Measurements from ENCODE around the gene PLAU. TPM values are rescaled to one million over a fixed set of nuclear protein-coding genes. Genes with fewer than 3 reads are reported as not detected.
"Not testable (repeated sequence)": the region's sequence is repeated elsewhere in the genome, so short reads cannot be mapped to it uniquely, and the experiment has no call there.

The PLAU gene
- polyA plus RNA-seq, 4 donors: 1.3 to 21.5 (median 6.4) TPM

- H3K4me1 ChIP-seq (ENCODE audit: control insufficient read depth in 3 of 3, insufficient read depth in 2 of 3, low read depth in 1 of 3, low read length in 2 of 3): peaks cover 3 to 31% (median 18%) of the 10 kb centered on the region in 3 donors
- H3K27ac ChIP-seq (ENCODE audit: low read depth in 1 of 3, low read length in 2 of 3): no peak overlapping the region
- WGBS, 3 donors: 84 to 92% (median 90%) methylated on average over 5 of the region's 5 CpGs
- FAIRE-seq (no peak), DNase-seq (no peak)
- H3K4me3 ChIP-seq (ENCODE audit: low read depth in 1 of 3, low read length in 3 of 3): no peak overlapping the region
- H3K36me3 ChIP-seq (ENCODE audit: control insufficient read depth in 3 of 3, insufficient read depth in 2 of 3, low read depth in 1 of 3, low read length in 3 of 3): no peaks in the 10 kb centered on the region
- no peaks in the 10 kb centered on the region for H3K9me3 ChIP-seq (ENCODE audit: control insufficient read depth in 2 of 2, insufficient read depth in 1 of 2, low read depth in 1 of 2, low read length in 1 of 2)
- H3K27me3 ChIP-seq (ENCODE audit: control insufficient read depth in 3 of 3, insufficient read depth in 3 of 3, low read length in 3 of 3): no peaks in the 10 kb centered on the region
Observed at GRCh38 chr10:73890261-73890660, 20.7 kb upstream of the PLAU start.

GRCh38 chr10:73890830-73891229 lies 20.1 kb upstream of the PLAU start:
- FAIRE-seq; H3K4me3 ChIP-seq (ENCODE audit: low read depth in 1 of 3, low read length in 3 of 3); H3K9me3 ChIP-seq (ENCODE audit: control insufficient read depth in 2 of 2, insufficient read depth in 1 of 2, low read depth in 1 of 2, low read length in 1 of 2); H3K27ac ChIP-seq (ENCODE audit: low read depth in 1 of 3, low read length in 2 of 3); DNase-seq; H3K36me3 ChIP-seq (ENCODE audit: control insufficient read depth in 3 of 3, insufficient read depth in 2 of 3, low read depth in 1 of 3, low read length in 3 of 3); H3K27me3 ChIP-seq (ENCODE audit: control insufficient read depth in 3 of 3, insufficient read depth in 3 of 3, low read length in 3 of 3): not testable (repeated sequence)
- peaks cover 3 to 31% (median 18%) of the 10 kb centered on the region in 3 donors for H3K4me1 ChIP-seq (ENCODE audit: control insufficient read depth in 3 of 3, insufficient read depth in 2 of 3, low read depth in 1 of 3, low read length in 2 of 3)
- WGBS, 3 donors: 62 to 78% (median 62%) methylated on average over 3 of the region's 3 CpGs

- Histone ChIP-seq H3K4me3 (ENCODE audit: low read depth in 1 of 3, low read length in 3 of 3) (no peak overlapping the region), H3K27ac (ENCODE audit: low read depth in 1 of 3, low read length in 2 of 3) (no peak overlapping the region), H3K4me1 (ENCODE audit: control insufficient read depth in 3 of 3, insufficient read depth in 2 of 3, low read depth in 1 of 3, low read length in 2 of 3) (peaks cover 3 to 27% (median 18%) of the 10 kb centered on the region in 3 donors), H3K36me3 (ENCODE audit: control insufficient read depth in 3 of 3, insufficient read depth in 2 of 3, low read depth in 1 of 3, low read length in 3 of 3) (no peaks in the 10 kb centered on the region), H3K27me3 (ENCODE audit: control insufficient read depth in 3 of 3, insufficient read depth in 3 of 3, low read length in 3 of 3) (no peaks in the 10 kb centered on the region), H3K9me3 (ENCODE audit: control insufficient read depth in 2 of 2, insufficient read depth in 1 of 2, low read depth in 1 of 2, low read length in 1 of 2) (no peaks in the 10 kb centered on the region)
- FAIRE-seq (no peak), DNase-seq (no peak)
- WGBS, 3 donors: 72 to 83% (median 80%) methylated on average over 5 of the region's 5 CpGs
Observed at GRCh38 chr10:73891540-73891939, 19.4 kb upstream of the PLAU start.

GRCh38 chr10:73892310-73893030 lies 18.5 kb upstream of the PLAU start:
- Histone ChIP-seq H3K4me1 (ENCODE audit: control insufficient read depth in 3 of 3, insufficient read depth in 2 of 3, low read depth in 1 of 3, low read length in 2 of 3) (peaks cover 3 to 18% (median 13%) of the 10 kb centered on the region in 3 donors), H3K9me3 (ENCODE audit: control insufficient read depth in 2 of 2, insufficient read depth in 1 of 2, low read depth in 1 of 2, low read length in 1 of 2) (no peaks in the 10 kb centered on the region), H3K36me3 (ENCODE audit: control insufficient read depth in 3 of 3, insufficient read depth in 2 of 3, low read depth in 1 of 3, low read length in 3 of 3) (no peaks in the 10 kb centered on the region), H3K27me3 (ENCODE audit: control insufficient read depth in 3 of 3, insufficient read depth in 3 of 3, low read length in 3 of 3) (no peaks in the 10 kb centered on the region), H3K27ac (ENCODE audit: low read depth in 1 of 3, low read length in 2 of 3) (no peak overlapping the region), H3K4me3 (ENCODE audit: low read depth in 1 of 3, low read length in 3 of 3) (no peak overlapping the region)
- 72 to 83% (median 72%) methylated on average over 10 of the region's 10 CpGs for WGBS, 3 donors
- FAIRE-seq: no peak
- DNase-seq: no peak

GRCh38 chr10:73893426-73893825 lies 17.5 kb upstream of the PLAU start:
- FAIRE-seq: no peak

GRCh38 chr10:73894245-73894971 lies 16.5 kb upstream of the PLAU start:
- no peak for DNase-seq
- Histone ChIP-seq H3K9me3 (ENCODE audit: control insufficient read depth in 2 of 2, insufficient read depth in 1 of 2, low read depth in 1 of 2, low read length in 1 of 2) (no peaks in the 10 kb centered on the region), H3K27me3 (ENCODE audit: control insufficient read depth in 3 of 3, insufficient read depth in 3 of 3, low read length in 3 of 3) (no peaks in the 10 kb centered on the region), H3K36me3 (ENCODE audit: control insufficient read depth in 3 of 3, insufficient read depth in 2 of 3, low read depth in 1 of 3, low read length in 3 of 3) (no peaks in the 10 kb centered on the region), H3K4me3 (ENCODE audit: low read depth in 1 of 3, low read length in 3 of 3) (no peak overlapping the region), H3K4me1 (ENCODE audit: control insufficient read depth in 3 of 3, insufficient read depth in 2 of 3, low read depth in 1 of 3, low read length in 2 of 3) (peaks cover 2 to 8% (median 6%) of the 10 kb centered on the region in 3 donors), H3K27ac (ENCODE audit: low read depth in 1 of 3, low read length in 2 of 3) (no peak overlapping the region)
- 63 to 83% (median 67%) methylated on average over 6 of the region's 6 CpGs for WGBS, 3 donors
- no peak for FAIRE-seq

More at GRCh38 chr10:73893426-73893825, 17.5 kb upstream of the PLAU start:
- H3K27me3 ChIP-seq (ENCODE audit: control insufficient read depth in 3 of 3, insufficient read depth in 3 of 3, low read length in 3 of 3): no peaks in the 10 kb centered on the region
- H3K36me3 ChIP-seq (ENCODE audit: control insufficient read depth in 3 of 3, insufficient read depth in 2 of 3, low read depth in 1 of 3, low read length in 3 of 3): no peaks in the 10 kb centered on the region
- H3K4me3 ChIP-seq (ENCODE audit: low read depth in 1 of 3, low read length in 3 of 3): no peak overlapping the region
- 66 to 74% (median 68%) methylated on average over 8 of the region's 8 CpGs for WGBS, 3 donors
- DNase-seq: no peak
- H3K9me3 ChIP-seq (ENCODE audit: control insufficient read depth in 2 of 2, insufficient read depth in 1 of 2, low read depth in 1 of 2, low read length in 1 of 2): no peaks in the 10 kb centered on the region
- H3K27ac ChIP-seq (ENCODE audit: low read depth in 1 of 3, low read length in 2 of 3): no peak overlapping the region
- H3K4me1 ChIP-seq (ENCODE audit: control insufficient read depth in 3 of 3, insufficient read depth in 2 of 3, low read depth in 1 of 3, low read length in 2 of 3): peaks cover 0 to 8% (median 6%) of the 10 kb centered on the region in 3 donors

- 54 to 81% (median 70%) methylated on average over 9 of the region's 9 CpGs for WGBS, 3 donors
- H3K27ac ChIP-seq (ENCODE audit: low read depth in 1 of 3, low read length in 2 of 3); DNase-seq; FAIRE-seq; H3K4me3 ChIP-seq (ENCODE audit: low read depth in 1 of 3, low read length in 3 of 3); H3K36me3 ChIP-seq (ENCODE audit: control insufficient read depth in 3 of 3, insufficient read depth in 2 of 3, low read depth in 1 of 3, low read length in 3 of 3); H3K9me3 ChIP-seq (ENCODE audit: control insufficient read depth in 2 of 2, insufficient read depth in 1 of 2, low read depth in 1 of 2, low read length in 1 of 2); H3K27me3 ChIP-seq (ENCODE audit: control insufficient read depth in 3 of 3, insufficient read depth in 3 of 3, low read length in 3 of 3): not testable (repeated sequence)
- peaks cover 2 to 13% (median 6%) of the 10 kb centered on the region in 3 donors for H3K4me1 ChIP-seq (ENCODE audit: control insufficient read depth in 3 of 3, insufficient read depth in 2 of 3, low read depth in 1 of 3, low read length in 2 of 3)
Observed at GRCh38 chr10:73895381-73895780, 15.6 kb upstream of the PLAU start.

- no peaks in the 10 kb centered on the region for H3K27me3 ChIP-seq (ENCODE audit: control insufficient read depth in 3 of 3, insufficient read depth in 3 of 3, low read length in 3 of 3)
- 80 to 100% (median 84%) methylated on average over 1 of the region's 1 CpG for WGBS, 3 donors
- H3K4me3 ChIP-seq (ENCODE audit: low read depth in 1 of 3, low read length in 3 of 3): no peak overlapping the region
- no peaks in the 10 kb centered on the region for H3K9me3 ChIP-seq (ENCODE audit: control insufficient read depth in 2 of 2, insufficient read depth in 1 of 2, low read depth in 1 of 2, low read length in 1 of 2)
- H3K4me1 ChIP-seq (ENCODE audit: control insufficient read depth in 3 of 3, insufficient read depth in 2 of 3, low read depth in 1 of 3, low read length in 2 of 3): peaks cover 2 to 21% (median 6%) of the 10 kb centered on the region in 3 donors
- DNase-seq: no peak
- no peaks in the 10 kb centered on the region for H3K36me3 ChIP-seq (ENCODE audit: control insufficient read depth in 3 of 3, insufficient read depth in 2 of 3, low read depth in 1 of 3, low read length in 3 of 3)
- no peak overlapping the region for H3K27ac ChIP-seq (ENCODE audit: low read depth in 1 of 3, low read length in 2 of 3)
- FAIRE-seq: no peak
Observed at GRCh38 chr10:73897693-73898092, 13.2 kb upstream of the PLAU start.
